Endothelial cell of umbilical vein (primary cell): ENCODE data around the gene SAMD4A. TPM values are rescaled to one million over a fixed set of nuclear protein-coding genes. Genes with fewer than 3 reads are reported as not detected.

Experiments
- BruUV-seq: library from RNA; stranded (reverse); fragments of 400-500 nt; replicated peaks from 2 replicates; lab custom pipeline; 2021; lab: Mats Ljungman, UMichigan
- CTCF ChIA-PET: fragments of 300-600, 350-600 bp; sonication (Branson Sonifier 250); formaldehyde crosslinking; loops from one replicate; lab custom pipeline; 2021; ENCODE audit warnings: antibody characterized with exemption, inconsistent platforms; lab: Charles Lee
- POLR2A ChIA-PET: fragments of 300-600, 350-600 bp; sonication (Branson Sonifier 250); formaldehyde crosslinking; loops from one replicate; lab custom pipeline; 2021; ENCODE audit warnings: antibody characterized with exemption, inconsistent platforms; lab: Charles Lee
- DNase-seq: peaks from one replicate; pipeline ENCODE4 v3.0.0-alpha.2; 2011; ENCODE audit warnings: low read depth, low spot score
- FAIRE-seq: peaks from 2 replicates; lab custom pipeline; 2011; peaks lifted over from hg19 to GRCh38; lab: Jason Lieb, UNC
- H2AFZ ChIP-seq: 2 replicates; pipeline ENCODE4 v1.6.0; 2012; ENCODE audit warnings: low read depth, low read length, control low read depth, inconsistent platforms
- H3K27ac ChIP-seq: 2 replicates; pipeline ENCODE4 v1.5.1; 2011; ENCODE audit warnings: low read depth, mild to moderate bottlenecking, control low read depth, low read length, moderate library complexity; ENCODE audit not compliant: insufficient read depth
- H3K27me3 ChIP-seq, 2 experiments: 2 replicates each; pipeline versions ENCODE4 v1.6.0 to v1.6.1; 2011; ENCODE audit warnings: low read length in 2 of 2, mixed read lengths in 1 of 2; ENCODE audit not compliant: control insufficient read depth in 2 of 2, insufficient read depth in 2 of 2
- H3K36me3 ChIP-seq, 2 experiments: 2 replicates in 1 of 2; 3 replicates in 1 of 2; pipeline ENCODE4 v1.5.1; 2011; ENCODE audit warnings: low read length in 2 of 2, mild to moderate bottlenecking in 1 of 2, moderate library complexity in 1 of 2; ENCODE audit not compliant: control insufficient read depth in 2 of 2, insufficient read depth in 2 of 2; ENCODE audit errors: extremely low read depth in 1 of 2
- H3K4me1 ChIP-seq: 3 replicates; pipeline ENCODE4 v1.5.1; 2011; ENCODE audit warnings: mild to moderate bottlenecking, low read length; ENCODE audit not compliant: control insufficient read depth, insufficient read depth; ENCODE audit errors: extremely low read depth
- H3K4me2 ChIP-seq: 2 replicates; pipeline ENCODE4 v1.6.1; 2011; ENCODE audit warnings: low read length, control low read depth, mixed read lengths; ENCODE audit not compliant: insufficient read depth
- H3K4me3 ChIP-seq, 3 experiments: fragments of 200-600 bp in 1 of 3; sonication (generic), shearing (Covaris generic) in 1 of 3; replicated peaks in 1 of 3; 2 replicates each; pipeline ENCODE4 v1.5.1; 2011 to 2016; ENCODE audit warnings: control low read depth in 3 of 3, low read length in 3 of 3, mild to moderate bottlenecking in 2 of 3, inconsistent platforms in 1 of 3, low read depth in 1 of 3, moderate library complexity in 1 of 3; ENCODE audit not compliant: insufficient read depth in 1 of 3
- H3K79me2 ChIP-seq: 2 replicates; pipeline ENCODE4 v1.6.0; 2012; ENCODE audit warnings: low read length, inconsistent platforms; ENCODE audit not compliant: control insufficient read depth, insufficient read depth
- H3K9ac ChIP-seq: replicated peaks from 2 replicates; pipeline ENCODE3; 2011; ENCODE audit warnings: low read length, control low read depth; ENCODE audit not compliant: insufficient read depth; ENCODE audit errors: extremely low read depth
- H3K9me1 ChIP-seq: replicated peaks from 3 replicates; pipeline ENCODE4 v1.6.0; 2011; ENCODE audit warnings: mild to moderate bottlenecking, low read length; ENCODE audit not compliant: control insufficient read depth, insufficient read depth; ENCODE audit errors: extremely low read depth
- H3K9me3 ChIP-seq: replicated peaks from 2 replicates; pipeline ENCODE4 v1.5.1; 2012; ENCODE audit warnings: low read length, inconsistent platforms; ENCODE audit not compliant: control insufficient read depth, insufficient read depth
- H4K20me1 ChIP-seq: replicated peaks from 2 replicates; pipeline ENCODE3; 2011; ENCODE audit warnings: mild to moderate bottlenecking, low read length; ENCODE audit not compliant: control insufficient read depth, insufficient read depth; ENCODE audit errors: extremely low read depth
- CTCF ChIP-seq, 2 donors: IDR thresholded peaks; 1 replicate in 1 of 2; 2 replicates in 1 of 2; pipeline ENCODE4 v1.5.1; 2011; ENCODE audit warnings: low read length in 2 of 2, mild to moderate bottlenecking in 2 of 2, moderate library complexity in 2 of 2, control low read depth in 1 of 2, inconsistent platforms in 1 of 2, low read depth in 1 of 2; ENCODE audit not compliant: insufficient read depth in 1 of 2; ENCODE audit errors: extremely low read depth in 1 of 2
- EZH2 ChIP-seq: IDR thresholded peaks from 2 replicates; pipeline ENCODE4 v1.6.1; 2012; ENCODE audit warnings: borderline replicate concordance, low read depth, mild to moderate bottlenecking, moderate library complexity, low read length, inconsistent platforms; ENCODE audit not compliant: severe bottlenecking
- FOS ChIP-seq: IDR thresholded peaks from 2 replicates; pipeline ENCODE4 v1.6.1; 2011; ENCODE audit warnings: mild to moderate bottlenecking, low read length, moderate library complexity, borderline replicate concordance; ENCODE audit not compliant: insufficient read depth
- GATA2 ChIP-seq: IDR thresholded peaks from 2 replicates; pipeline ENCODE4 v1.7.0; 2011; ENCODE audit warnings: low read depth, mild to moderate bottlenecking, moderate library complexity, mixed read lengths, low read length; ENCODE audit not compliant: insufficient read length, insufficient read depth
- JUN ChIP-seq: IDR thresholded peaks from 2 replicates; pipeline ENCODE4 v1.6.1; 2011; ENCODE audit warnings: borderline replicate concordance, low read depth; ENCODE audit not compliant: insufficient read length, insufficient read depth
- MAX ChIP-seq: IDR thresholded peaks from 2 replicates; pipeline ENCODE4 v1.6.1; 2011; ENCODE audit not compliant: insufficient read depth, insufficient read length
- MYC ChIP-seq: IDR thresholded peaks from one replicate; pipeline ENCODE4 v1.6.1; 2011; ENCODE audit warnings: mild to moderate bottlenecking, low read depth, low read length
- POLR2A ChIP-seq: IDR thresholded peaks from 2 replicates; pipeline ENCODE4 v1.6.1; 2012; ENCODE audit warnings: low read depth, mild to moderate bottlenecking, control low read depth, low read length
- POLR2AphosphoS5 ChIP-seq: IDR thresholded peaks from 2 replicates; pipeline ENCODE4 v1.6.1; 2012; ENCODE audit warnings: low read depth, mild to moderate bottlenecking, control low read depth, low read length, moderate library complexity; ENCODE audit not compliant: insufficient read depth
- dilution Hi-C: fragments of 300-500 bp; cut with MboI; formaldehyde crosslinking; loops from one replicate; pipeline ENCODE4 v1.15.0; 2019; ENCODE audit warnings: low sequenced_read_pairs; ENCODE audit not compliant: extremely low pct_ligation_motif_present
- intact Hi-C: fragments of 100-400 bp; cut with micrococcal nuclease; formaldehyde crosslinking; loops from one replicate; pipeline ENCODE4 v1.10.0; 2022
- polyA plus RNA-seq, 4 experiments: library from polyadenylated mRNA; depleted of rRNA in 3 of 4; stranded (reverse) in 3 of 4; unstranded in 1 of 4; fragments of >200 nt; gene quantifications; 2 replicates each; pipeline versions ENCODE4 v1.2.1 to v1.2.3, GENCODE V29; 2011 to 2012; ENCODE audit warnings: missing spikeins in 1 of 4
- total RNA-seq: library from RNA; stranded (reverse); gene quantifications from 2 replicates; pipeline ENCODE4 v1.2.3, GENCODE V29; 2021

SAMD4A gene
- total and polyA plus RNA-seq, 2 donors (not counting 3 experiments of a cell fraction or from before 2014, with no cell fraction given), result 37.7 to 95.3 TPM

DNA sequence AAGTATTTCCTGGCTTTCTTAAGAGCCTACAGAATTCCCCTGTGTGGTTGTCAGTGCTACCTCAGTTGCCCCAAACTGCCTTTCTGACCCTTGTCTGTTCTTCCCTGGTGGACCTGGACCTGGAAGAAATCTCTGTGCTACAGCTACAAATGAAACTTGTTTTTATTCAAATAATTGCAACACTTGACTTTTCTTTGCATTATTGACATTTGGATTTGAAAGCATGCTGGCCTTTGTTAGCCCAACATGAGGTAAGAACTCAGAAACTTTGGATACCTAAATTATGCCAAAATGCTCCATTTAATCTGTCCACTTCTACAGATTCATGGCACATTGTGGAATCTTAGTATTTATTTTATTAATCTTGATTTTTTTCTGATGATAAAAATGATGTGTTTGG, 142.9 kb downstream of the SAMD4A start:
- Histone ChIP-seq H3K4me2 (no peak overlapping the region), H3K36me3 (peaks cover 0 to 2% of the 10 kb centered on the region in 2 experiments), H3K27me3 (no peaks in the 10 kb centered on the region), H3K4me1 (peaks cover 16% of the 10 kb centered on the region), H3K79me2 (peaks cover 50% of the 10 kb centered on the region), H4K20me1 (peaks cover 4% of the 10 kb centered on the region), H3K9me1 (no peaks in the 10 kb centered on the region), H3K9ac (no peak overlapping the region), H3K9me3 (no peaks in the 10 kb centered on the region), H3K4me3 (no peak overlapping the region), H2AFZ (no peak overlapping the region), H3K27ac (no peak overlapping the region)
- dilution Hi-C loops, result no loop called here
- FAIRE-seq (no peak), DNase-seq (no peak)
- TF ChIP-seq MAX (no peak), JUN (no peak), POLR2AphosphoS5 (no peak), GATA2 (no peak), FOS (no peak), CTCF (IDR thresholded peaks at IDR 0.05; ENCODE audit: extremely low read depth in 1 of 2, insufficient read depth in 1 of 2, low read depth in 1 of 2, low read length in 2 of 2) (no peak), MYC (no peak), EZH2 (no peak), POLR2A (no peak)
- ChIA-PET POLR2A (no interaction called here), CTCF (interaction anchor here (0.8 to 2.1 kb wide), 2 partner anchors 8 to 13 kb away, joined by 4 to 7 read pairs; no protein-coding TSS in a partner anchor)
- intact Hi-C loops, result no loop called here
- no TSS peak for BruUV-seq
